Upper lobe of right lung (tissue), 1 donor: ENCODE data around the gene SBDS. TPM values are rescaled to one million over a fixed set of nuclear protein-coding genes. Genes with fewer than 3 reads are reported as not detected.

Experiments
- total RNA-seq: library from RNA; stranded (reverse); fragmentation: NEBNext Ultra II Directional; extraction: Animal tissue kit (Norgen Biotek cat#: 25700); gene quantifications from one replicate; pipeline ENCODE4 v1.2.1, GENCODE V29; 2021
- donor health status: DM: no; HTN: yes; CAD: no; lungs with severe emphysema.

The SBDS gene
- total RNA-seq, 1 donor from 2014 or later, result 129 TPM

Other genes with a start within 250 kb of the SBDS start
- 114 TPM for gene TMEM248, start 74.4 kb downstream of the SBDS start, total RNA-seq
- gene TYW1, start 1.2 kb upstream of the SBDS start, total RNA-seq, result 20.0 TPM